ENCODE data around the gene RUNX2.

- no peak for TF ChIP-seq CTCF (conservative IDR thresholded peaks at IDR 0.05; ENCODE audit: low read depth, low read length)
- TF ChIP-seq EZH2 (IDR thresholded peaks at IDR 0.05; ENCODE audit: low read length, unreplicated experiment), result no peak
Observed at GRCh38 chr6:45698046-45698445, 369.9 kb downstream of the RUNX2 start.

All from PC-3 (cell line).